ENCODE measurements around the gene ANKRD9. TPM values are rescaled to one million over a fixed set of nuclear protein-coding genes. Genes with fewer than 3 reads are reported as not detected.

ANKRD9 gene
- total and polyA plus RNA-seq, 5 donors from 2014 or later = 0.69 to 7.1 (median 1.7) TPM

- ATAC-seq (ENCODE audit: low read depth in 2 of 2) (no peak), DNase-seq (no peak)
- Mint-ChIP-seq H3K27ac (peak overlapping the region in 1 of 3 donors; percentile 56), H3K36me3 (no peaks in the 10 kb centered on the region), H3K9me3 (no peaks in the 10 kb centered on the region), H3K4me3 (peak overlapping the region in 1 of 4 donors; percentile 15), H3K27me3 (no peaks in the 10 kb centered on the region), H3K4me1 (peaks cover 14 to 42% (median 24%) of the 10 kb centered on the region in 4 donors)
- H3K4me1 ChIP-seq (ENCODE audit: control insufficient read depth, insufficient read depth, low read length, poor library complexity, severe bottlenecking) = peaks cover 34% of the 10 kb centered on the region
- H3K4me3 ChIP-seq (ENCODE audit: low read depth, low read length) = no peak overlapping the region
- no peak overlapping the region for H3K27ac ChIP-seq (ENCODE audit: insufficient read depth, low read length, poor library complexity, severe bottlenecking)
- no peaks in the 10 kb centered on the region for H3K27me3 ChIP-seq (ENCODE audit: control insufficient read depth, insufficient read depth, low read length)
- H3K36me3 ChIP-seq (ENCODE audit: control insufficient read depth, insufficient read depth, low read length) = no peaks in the 10 kb centered on the region
- H3K9me3 ChIP-seq (ENCODE audit: control insufficient read depth in 2 of 2, low read length in 2 of 2) = no peaks in the 10 kb centered on the region
Measured at GRCh38 chr14:102528431-102529170, 19.0 kb upstream of the ANKRD9 start.

- Histone ChIP-seq H3K27ac (ENCODE audit: insufficient read depth, low read length, poor library complexity, severe bottlenecking) (peak overlapping the region; percentile 69), H3K36me3 (ENCODE audit: control insufficient read depth, insufficient read depth, low read length) (no peaks in the 10 kb centered on the region), H3K27me3 (ENCODE audit: control insufficient read depth, insufficient read depth, low read length) (no peaks in the 10 kb centered on the region), H3K4me1 (ENCODE audit: control insufficient read depth, insufficient read depth, low read length, poor library complexity, severe bottlenecking) (peaks cover 31% of the 10 kb centered on the region), H3K9me3 (ENCODE audit: control insufficient read depth in 2 of 2, low read length in 2 of 2) (no peaks in the 10 kb centered on the region), H3K4me3 (ENCODE audit: low read depth, low read length) (peak overlapping the region; percentile 81)
- DNase-seq (no peak), ATAC-seq (ENCODE audit: low read depth in 2 of 2) (no peak)
- Mint-ChIP-seq H3K4me3 (peak overlapping the region; percentile 79 to 96 (median 90)), H3K4me1 (peaks cover 12 to 41% (median 23%) of the 10 kb centered on the region in 4 donors), H3K27me3 (no peaks in the 10 kb centered on the region), H3K9me3 (no peaks in the 10 kb centered on the region), H3K36me3 (no peaks in the 10 kb centered on the region), H3K27ac (peak overlapping the region; percentile 48 to 96 (median 86))
Measured at GRCh38 chr14:102525929-102526497, 16.4 kb upstream of the ANKRD9 start.

GRCh38 chr14:102525219-102525928, 15.8 kb upstream of the ANKRD9 start:
- H3K36me3 ChIP-seq (ENCODE audit: control insufficient read depth, insufficient read depth, low read length) = no peaks in the 10 kb centered on the region
- peak overlapping the region; percentile 69 for H3K27ac ChIP-seq (ENCODE audit: insufficient read depth, low read length, poor library complexity, severe bottlenecking)
- Mint-ChIP-seq H3K27ac (peak overlapping the region; percentile 48 to 96 (median 86)), H3K4me1 (peaks cover 7 to 35% (median 18%) of the 10 kb centered on the region in 4 donors), H3K27me3 (no peaks in the 10 kb centered on the region), H3K36me3 (no peaks in the 10 kb centered on the region), H3K4me3 (peak overlapping the region; percentile 79 to 96 (median 90)), H3K9me3 (no peaks in the 10 kb centered on the region)
- peak overlapping the region; percentile 81 for H3K4me3 ChIP-seq (ENCODE audit: low read depth, low read length)
- H3K27me3 ChIP-seq (ENCODE audit: control insufficient read depth, insufficient read depth, low read length) = no peaks in the 10 kb centered on the region
- DNase-seq (peak; percentile 35 to 81 (median 49)), ATAC-seq (ENCODE audit: low read depth in 2 of 2) (peak; percentile 26 to 36)
- H3K4me1 ChIP-seq (ENCODE audit: control insufficient read depth, insufficient read depth, low read length, poor library complexity, severe bottlenecking) = peaks cover 25% of the 10 kb centered on the region
- H3K9me3 ChIP-seq (ENCODE audit: control insufficient read depth in 2 of 2, low read length in 2 of 2) = no peaks in the 10 kb centered on the region

GRCh38 chr14:102524451-102525218, 15.1 kb upstream of the ANKRD9 start:
- Histone ChIP-seq H3K9me3 (ENCODE audit: control insufficient read depth in 2 of 2, low read length in 2 of 2) (no peaks in the 10 kb centered on the region), H3K27me3 (ENCODE audit: control insufficient read depth, insufficient read depth, low read length) (no peaks in the 10 kb centered on the region), H3K4me3 (ENCODE audit: low read depth, low read length) (peak overlapping the region; percentile 81), H3K36me3 (ENCODE audit: control insufficient read depth, insufficient read depth, low read length) (no peaks in the 10 kb centered on the region), H3K4me1 (ENCODE audit: control insufficient read depth, insufficient read depth, low read length, poor library complexity, severe bottlenecking) (peaks cover 22% of the 10 kb centered on the region), H3K27ac (ENCODE audit: insufficient read depth, low read length, poor library complexity, severe bottlenecking) (peak overlapping the region; percentile 69)
- H3K4me3 Mint-ChIP-seq = peak overlapping the region; percentile 79 to 96 (median 90)
- no peaks in the 10 kb centered on the region for H3K9me3 Mint-ChIP-seq
- H3K4me1 Mint-ChIP-seq = peaks cover 7 to 29% (median 16%) of the 10 kb centered on the region in 4 donors
- H3K36me3 Mint-ChIP-seq = no peaks in the 10 kb centered on the region
- H3K27me3 Mint-ChIP-seq = no peaks in the 10 kb centered on the region
- ATAC-seq (ENCODE audit: low read depth in 2 of 2) (peak; percentile 88 to 89), DNase-seq (peak; percentile 82 to 97 (median 84))
- peak overlapping the region; percentile 48 to 86 (median 66) for H3K27ac Mint-ChIP-seq

- Histone ChIP-seq H3K27me3 (ENCODE audit: control insufficient read depth, insufficient read depth, low read length) (no peaks in the 10 kb centered on the region), H3K9me3 (ENCODE audit: control insufficient read depth in 2 of 2, low read length in 2 of 2) (no peaks in the 10 kb centered on the region), H3K36me3 (ENCODE audit: control insufficient read depth, insufficient read depth, low read length) (no peaks in the 10 kb centered on the region), H3K27ac (ENCODE audit: insufficient read depth, low read length, poor library complexity, severe bottlenecking) (peak overlapping the region; percentile 69), H3K4me3 (ENCODE audit: low read depth, low read length) (peak overlapping the region; percentile 57), H3K4me1 (ENCODE audit: control insufficient read depth, insufficient read depth, low read length, poor library complexity, severe bottlenecking) (peaks cover 22% of the 10 kb centered on the region)
- ATAC-seq (ENCODE audit: low read depth in 2 of 2) = no peak
- peak overlapping the region; percentile 74 to 96 (median 87) for H3K4me3 Mint-ChIP-seq
- H3K36me3 Mint-ChIP-seq = no peaks in the 10 kb centered on the region
- no peak for DNase-seq
- peaks cover 7 to 29% (median 15%) of the 10 kb centered on the region in 4 donors for H3K4me1 Mint-ChIP-seq
- peak overlapping the region in 1 of 3 donors; percentile 48 for H3K27ac Mint-ChIP-seq
- no peaks in the 10 kb centered on the region for H3K9me3 Mint-ChIP-seq
- peaks cover under 1% of the 10 kb centered on the region for H3K27me3 Mint-ChIP-seq
Measured at GRCh38 chr14:102523569-102524450, 14.2 kb upstream of the ANKRD9 start.

- H3K36me3 Mint-ChIP-seq = no peaks in the 10 kb centered on the region
- ATAC-seq (ENCODE audit: low read depth in 2 of 2) (no peak), DNase-seq (no peak)
- no peaks in the 10 kb centered on the region for H3K9me3 ChIP-seq (ENCODE audit: control insufficient read depth in 2 of 2, low read length in 2 of 2)
- H3K36me3 ChIP-seq (ENCODE audit: control insufficient read depth, insufficient read depth, low read length) = no peaks in the 10 kb centered on the region
- no peaks in the 10 kb centered on the region for H3K9me3 Mint-ChIP-seq
- peaks cover 6% of the 10 kb centered on the region for H3K27me3 Mint-ChIP-seq
- H3K4me3 Mint-ChIP-seq = peak overlapping the region; percentile 56 to 95 (median 80)
- no peak overlapping the region for H3K4me3 ChIP-seq (ENCODE audit: low read depth, low read length)
- H3K27me3 ChIP-seq (ENCODE audit: control insufficient read depth, insufficient read depth, low read length) = no peaks in the 10 kb centered on the region
- H3K27ac Mint-ChIP-seq = peak overlapping the region in 1 of 3 donors; percentile 90
- H3K4me1 Mint-ChIP-seq = peaks cover 7 to 32% (median 15%) of the 10 kb centered on the region in 4 donors
- H3K27ac ChIP-seq (ENCODE audit: insufficient read depth, low read length, poor library complexity, severe bottlenecking) = no peak overlapping the region
- peaks cover 22% of the 10 kb centered on the region for H3K4me1 ChIP-seq (ENCODE audit: control insufficient read depth, insufficient read depth, low read length, poor library complexity, severe bottlenecking)
Measured at GRCh38 chr14:102523200-102523568, 13.6 kb upstream of the ANKRD9 start.
